Esophagus (tissue), 2 donors: ENCODE data around the gene RGSL1. TPM values are rescaled to one million over a fixed set of nuclear protein-coding genes. Genes with fewer than 3 reads are reported as not detected.
"Not testable (repeated sequence)": the region's sequence is repeated elsewhere in the genome, so short reads cannot be mapped to it uniquely, and the experiment has no call there.

Source experiments
- H3K27ac ChIP-seq, 2 donors: one replicate each; pipeline ENCODE4 v1.5.1; 2013; ENCODE audit warnings: low read depth in 2 of 2, mild to moderate bottlenecking in 2 of 2, inconsistent platforms in 1 of 2, low read length in 1 of 2, moderate library complexity in 1 of 2
- H3K27me3 ChIP-seq, 2 donors: one replicate each; pipeline ENCODE4 v1.6.1; 2013; ENCODE audit warnings: low read length in 2 of 2, control low read depth in 1 of 2, mild to moderate bottlenecking in 1 of 2; ENCODE audit not compliant: insufficient read depth in 2 of 2, control insufficient read depth in 1 of 2
- H3K36me3 ChIP-seq, 2 donors: one replicate each; pipeline ENCODE4 v1.6.1; 2013; ENCODE audit warnings: low read length in 1 of 2; ENCODE audit not compliant: control insufficient read depth in 2 of 2, insufficient read depth in 2 of 2
- H3K4me1 ChIP-seq, 2 donors: one replicate each; pipeline ENCODE4 v1.6.1; 2013; ENCODE audit warnings: low read length in 1 of 2; ENCODE audit not compliant: control insufficient read depth in 2 of 2, insufficient read depth in 2 of 2
- H3K4me3 ChIP-seq, 2 donors: one replicate each; pipeline ENCODE4 v1.5.1; 2013; ENCODE audit warnings: low read length in 2 of 2, mild to moderate bottlenecking in 2 of 2, low read depth in 1 of 2, moderate library complexity in 1 of 2
- H3K9me3 ChIP-seq, 2 donors: one replicate each; pipeline ENCODE4 v1.6.1; 2013; ENCODE audit warnings: mild to moderate bottlenecking in 2 of 2, low read depth in 1 of 2, low read length in 1 of 2, moderate library complexity in 1 of 2; ENCODE audit not compliant: control insufficient read depth in 2 of 2, insufficient read depth in 1 of 2
- WGBS, 2 donors: extraction: QIAGEN DNeasy Blood & Tissue Kit; methylation state at CpG; one replicate each; pipeline ENCODE4 v1.1.7; 2013; 5-methylcytosine and 5-hydroxymethylcytosine counted together
- polyA plus RNA-seq, 2 donors: library from polyadenylated mRNA; stranded (reverse); fragments of 200-250 nt; gene quantifications; one replicate each; pipeline ENCODE4 v1.2.3, GENCODE V29; 2013
- donor health status: healthy with polysubstance abuse.
- donor health status: Bipolar disorder and iron deficiency.

The RGSL1 gene
- polyA plus RNA-seq, 2 donors = 0.14 TPM; not detected in 1

DNA sequence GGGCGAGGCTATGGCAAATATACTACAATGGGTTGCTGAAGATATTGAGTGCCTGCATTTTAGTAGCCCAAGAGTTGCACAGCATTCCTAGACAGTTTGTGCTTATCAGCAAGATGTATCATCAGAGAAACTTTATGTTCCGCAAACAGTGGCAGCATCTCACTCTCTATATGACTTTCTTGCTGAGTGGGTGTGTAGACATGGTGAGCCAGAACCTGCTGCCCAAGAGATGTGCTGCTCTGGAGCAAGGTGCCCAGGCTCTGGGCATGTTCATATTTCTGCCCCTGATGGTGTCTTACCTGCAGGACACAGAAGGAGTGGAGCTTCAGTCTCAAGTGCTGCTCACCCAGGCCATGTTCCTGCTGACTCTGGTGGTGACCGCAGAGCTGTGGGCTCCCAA, 8.2 kb upstream of the RGSL1 start:
- no peaks in the 10 kb centered on the region for H3K27me3 ChIP-seq
- H3K9me3 ChIP-seq = no peaks in the 10 kb centered on the region
- H3K4me3 ChIP-seq = no peak overlapping the region
- no peak overlapping the region for H3K27ac ChIP-seq
- H3K36me3 ChIP-seq = no peaks in the 10 kb centered on the region
- WGBS, 2 donors = 86 to 95% methylated on average over 3 of the region's 3 CpGs
- no peaks in the 10 kb centered on the region for H3K4me1 ChIP-seq

GRCh38 chr1:182442333-182442732, 7.6 kb upstream of the RGSL1 start:
- H3K4me1 ChIP-seq = no peaks in the 10 kb centered on the region
- H3K36me3 ChIP-seq = no peaks in the 10 kb centered on the region
- 93 to 94% methylated on average over 1 of the region's 1 CpG for WGBS, 2 donors
- H3K27me3 ChIP-seq = no peaks in the 10 kb centered on the region
- H3K9me3 ChIP-seq = no peaks in the 10 kb centered on the region
- H3K27ac ChIP-seq = no peak overlapping the region
- no peak overlapping the region for H3K4me3 ChIP-seq

DNA sequence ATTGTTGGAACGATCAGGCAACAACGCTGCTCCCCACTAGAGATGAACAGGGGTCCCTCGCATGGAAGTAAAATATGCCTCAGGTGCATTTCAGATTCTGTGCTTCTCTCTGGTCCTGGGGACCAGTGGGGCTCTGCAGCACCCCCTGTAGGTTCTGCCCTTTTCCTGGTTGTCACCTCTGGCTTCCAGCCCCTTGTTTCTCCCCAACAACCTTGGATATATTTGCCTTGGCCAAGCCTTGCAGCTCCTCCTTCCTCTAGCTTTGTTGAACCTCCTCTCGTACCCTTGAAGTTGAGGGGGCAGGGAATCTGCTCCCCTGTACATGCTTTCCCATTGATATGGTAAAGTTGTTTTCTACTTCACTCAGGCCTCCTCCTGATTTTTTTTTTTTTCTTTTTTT, 5.4 kb upstream of the RGSL1 start:
- Histone ChIP-seq H3K27me3 (no peaks in the 10 kb centered on the region), H3K4me1 (no peaks in the 10 kb centered on the region), H3K36me3 (no peaks in the 10 kb centered on the region), H3K4me3 (no peak overlapping the region), H3K27ac (no peak overlapping the region), H3K9me3 (no peaks in the 10 kb centered on the region)
- 56 to 61% methylated on average over 4 of the region's 4 CpGs for WGBS, 2 donors

- Histone ChIP-seq H3K36me3 (no peaks in the 10 kb centered on the region), H3K27ac (no peak overlapping the region), H3K4me3 (no peak overlapping the region), H3K27me3 (no peaks in the 10 kb centered on the region), H3K4me1 (no peaks in the 10 kb centered on the region), H3K9me3 (no peaks in the 10 kb centered on the region)
- WGBS, 2 donors = 2% methylated on average over 3 of the region's 3 CpGs
Measured at GRCh38 chr1:182446033-182446669, 3.8 kb upstream of the RGSL1 start.

- not testable (repeated sequence) for H3K36me3 ChIP-seq, H3K4me1 ChIP-seq, H3K27me3 ChIP-seq, H3K27ac ChIP-seq, H3K4me3 ChIP-seq, H3K9me3 ChIP-seq
- 95 to 98% methylated on average over 2 of the region's 2 CpGs for WGBS, 2 donors
Measured at GRCh38 chr1:182447124-182447523, 2.8 kb upstream of the RGSL1 start.

DNA sequence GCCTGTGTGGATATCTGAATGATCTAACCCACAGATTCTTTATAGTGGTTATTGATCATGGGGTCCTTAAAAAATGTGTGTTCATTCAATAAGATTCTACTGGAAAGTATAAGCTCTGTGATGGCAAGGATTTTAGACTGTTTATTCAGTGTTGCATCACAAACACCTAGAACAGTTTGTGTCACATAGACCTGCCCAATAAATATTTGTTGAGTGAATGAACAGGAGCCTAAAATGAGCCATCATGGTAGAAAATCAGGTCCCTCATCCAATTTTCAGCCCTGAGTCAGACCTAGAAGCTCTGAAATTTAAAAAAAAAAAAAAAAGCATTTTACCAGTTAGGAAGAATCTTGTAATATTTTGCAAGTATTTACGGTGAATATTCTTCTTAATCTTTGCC, 2.3 kb upstream of the RGSL1 start:
- H3K36me3 ChIP-seq = no peaks in the 10 kb centered on the region
- no peaks in the 10 kb centered on the region for H3K27me3 ChIP-seq
- H3K4me3 ChIP-seq = no peak overlapping the region
- H3K27ac ChIP-seq = no peak overlapping the region
- H3K4me1 ChIP-seq = no peaks in the 10 kb centered on the region
- H3K9me3 ChIP-seq = no peaks in the 10 kb centered on the region
- 87 to 88% methylated on average over 1 of the region's 1 CpG for WGBS, 2 donors

GRCh38 chr1:182453631-182454030, 3.7 kb downstream of the RGSL1 start:
- Histone ChIP-seq H3K4me3 (no peak overlapping the region), H3K27ac (no peak overlapping the region), H3K9me3 (no peaks in the 10 kb centered on the region), H3K36me3 (no peaks in the 10 kb centered on the region), H3K4me1 (no peaks in the 10 kb centered on the region), H3K27me3 (no peaks in the 10 kb centered on the region)
- 83 to 84% methylated on average over 7 of the region's 7 CpGs for WGBS, 2 donors

GRCh38 chr1:182457844-182458243, 7.9 kb downstream of the RGSL1 start:
- no peaks in the 10 kb centered on the region for H3K4me1 ChIP-seq
- H3K36me3 ChIP-seq = no peaks in the 10 kb centered on the region
- H3K4me3 ChIP-seq = no peak overlapping the region
- no peak overlapping the region for H3K27ac ChIP-seq
- H3K27me3 ChIP-seq = no peaks in the 10 kb centered on the region
- H3K9me3 ChIP-seq = no peaks in the 10 kb centered on the region
- WGBS, 2 donors = 43 to 53% methylated on average over 3 of the region's 3 CpGs

GRCh38 chr1:182459949-182460348, 10.0 kb downstream of the RGSL1 start:
- 80 to 85% methylated on average over 3 of the region's 3 CpGs for WGBS, 2 donors
- Histone ChIP-seq H3K27me3 (no peaks in the 10 kb centered on the region), H3K9me3 (peaks cover 0 to 2% of the 10 kb centered on the region in 2 donors), H3K4me1 (no peaks in the 10 kb centered on the region), H3K4me3 (no peak overlapping the region), H3K27ac (no peak overlapping the region), H3K36me3 (no peaks in the 10 kb centered on the region)

- H3K9me3 ChIP-seq = peaks cover 0 to 2% of the 10 kb centered on the region in 2 donors
- H3K27ac ChIP-seq = no peak overlapping the region
- H3K4me3 ChIP-seq = no peak overlapping the region
- H3K36me3 ChIP-seq = no peaks in the 10 kb centered on the region
- H3K27me3 ChIP-seq = no peaks in the 10 kb centered on the region
- no peaks in the 10 kb centered on the region for H3K4me1 ChIP-seq
Measured at GRCh38 chr1:182460550-182460951, 10.6 kb downstream of the RGSL1 start.
